GM21619 (cell line): ENCODE results near the gene DLG2.

Experiments
- ATAC-seq: cut with Tn5 transposase; IDR thresholded peaks from one replicate; pipeline ENCODE4 v1.9.1; 2021; ENCODE audit not compliant: unreplicated experiment

Gene DLG2

GRCh38 chr11:84686716-84687115 is 940.4 kb downstream of the DLG2 start:
- ATAC-seq, result no peak

- ATAC-seq, result no peak
Measured at GRCh38 chr11:84685976-84686375, 941.2 kb downstream of the DLG2 start.

- no peak for ATAC-seq
Measured at GRCh38 chr11:84685149-84685548, 942.0 kb downstream of the DLG2 start.

- no peak for ATAC-seq
Measured at GRCh38 chr11:84681456-84681855, 945.7 kb downstream of the DLG2 start.

- no peak for ATAC-seq
Measured at GRCh38 chr11:84675396-84676025, 951.6 kb downstream of the DLG2 start.

GRCh38 chr11:84673753-84674152 is 953.4 kb downstream of the DLG2 start:
- no peak for ATAC-seq

GRCh38 chr11:84671325-84671999 is 955.7 kb downstream of the DLG2 start:
- no peak for ATAC-seq

- ATAC-seq, result no peak
Measured at GRCh38 chr11:84663731-84664130, 963.4 kb downstream of the DLG2 start.

GRCh38 chr11:84660257-84660977 is 966.7 kb downstream of the DLG2 start:
- no peak for ATAC-seq

GRCh38 chr11:84655712-84656111 is 971.4 kb downstream of the DLG2 start:
- ATAC-seq, result no peak

- ATAC-seq, result no peak
Measured at GRCh38 chr11:84648471-84648870, 978.7 kb downstream of the DLG2 start.

GRCh38 chr11:84645988-84646694 is 981.0 kb downstream of the DLG2 start:
- ATAC-seq, result no peak

- ATAC-seq, result no peak
Measured at GRCh38 chr11:84642500-84642899, 984.6 kb downstream of the DLG2 start.

- ATAC-seq, result no peak
Measured at GRCh38 chr11:84634309-84634708, 992.8 kb downstream of the DLG2 start.

GRCh38 chr11:84628871-84629620 is 998.1 kb downstream of the DLG2 start:
- ATAC-seq, result no peak

- no peak for ATAC-seq
Measured at GRCh38 chr11:84626256-84626655, 1000.9 kb downstream of the DLG2 start.

- ATAC-seq, result no peak
Measured at GRCh38 chr11:84612645-84613044, 1014.5 kb downstream of the DLG2 start.

- no peak for ATAC-seq
Measured at GRCh38 chr11:84608837-84609196, 1018.3 kb downstream of the DLG2 start.

GRCh38 chr11:84607975-84608836 is 1018.9 kb downstream of the DLG2 start:
- no peak for ATAC-seq

GRCh38 chr11:84594602-84595001 is 1032.5 kb downstream of the DLG2 start:
- ATAC-seq, result no peak
